Fibroblast of the aortic adventitia (primary cell): ENCODE data around the gene M6PR. TPM values are rescaled to one million over a fixed set of nuclear protein-coding genes. Genes with fewer than 3 reads are reported as not detected.

Source experiments
- DNase-seq: peaks from one replicate; pipeline ENCODE4 v3.0.0-alpha.2; 2010; ENCODE audit warnings: low read depth
- H3K4me3 ChIP-seq: 2 replicates; pipeline ENCODE4 v1.5.1; 2011; ENCODE audit warnings: low read depth, mild to moderate bottlenecking, control low read depth, low read length, moderate library complexity
- CTCF ChIP-seq: IDR thresholded peaks from 2 replicates; pipeline ENCODE4 v1.5.1; 2011; ENCODE audit warnings: mild to moderate bottlenecking, low read length, control low read depth, inconsistent platforms; ENCODE audit not compliant: insufficient read depth
- total RNA-seq: library from RNA; depleted of rRNA; stranded (reverse); fragments of >200 nt; gene quantifications from 2 replicates; pipeline ENCODE4 v1.2.3, GENCODE V29; 2012; ENCODE audit warnings: low replicate concordance

M6PR gene
- total RNA-seq, 1 donor: 92.1 TPM

GRCh38 chr12:8960176-8960575, 10.7 kb upstream of the M6PR start:
- TF ChIP-seq CTCF: no peak
- DNase-seq: no peak
- no peak overlapping the region for H3K4me3 ChIP-seq

- TF ChIP-seq CTCF: no peak
- DNase-seq: no peak
- no peak overlapping the region for H3K4me3 ChIP-seq
These were observed 8.6 kb upstream of the M6PR start for GRCh38 chr12:8958066-8958465.

GRCh38 chr12:8957561-8957960, 8.1 kb upstream of the M6PR start:
- no peak for DNase-seq
- no peak overlapping the region for H3K4me3 ChIP-seq
- no peak for TF ChIP-seq CTCF

- DNase-seq: no peak
- H3K4me3 ChIP-seq: no peak overlapping the region
- TF ChIP-seq CTCF: no peak
These were observed 7.3 kb upstream of the M6PR start for GRCh38 chr12:8956772-8957171.

- no peak for TF ChIP-seq CTCF
- H3K4me3 ChIP-seq: no peak overlapping the region
- no peak for DNase-seq
These were observed 6.6 kb upstream of the M6PR start for GRCh38 chr12:8956073-8956472.

GRCh38 chr12:8953773-8954402, 4.4 kb upstream of the M6PR start:
- TF ChIP-seq CTCF: no peak
- no peak overlapping the region for H3K4me3 ChIP-seq
- DNase-seq: no peak

- DNase-seq: no peak
These were observed 2.3 kb upstream of the M6PR start for GRCh38 chr12:8951744-8952143.

More at GRCh38 chr12:8951744-8952143, 2.3 kb upstream of the M6PR start:
- H3K4me3 ChIP-seq: no peak overlapping the region
- TF ChIP-seq CTCF: no peak
